ENCODE data around the gene RALY.

Gene RALY

DNA sequence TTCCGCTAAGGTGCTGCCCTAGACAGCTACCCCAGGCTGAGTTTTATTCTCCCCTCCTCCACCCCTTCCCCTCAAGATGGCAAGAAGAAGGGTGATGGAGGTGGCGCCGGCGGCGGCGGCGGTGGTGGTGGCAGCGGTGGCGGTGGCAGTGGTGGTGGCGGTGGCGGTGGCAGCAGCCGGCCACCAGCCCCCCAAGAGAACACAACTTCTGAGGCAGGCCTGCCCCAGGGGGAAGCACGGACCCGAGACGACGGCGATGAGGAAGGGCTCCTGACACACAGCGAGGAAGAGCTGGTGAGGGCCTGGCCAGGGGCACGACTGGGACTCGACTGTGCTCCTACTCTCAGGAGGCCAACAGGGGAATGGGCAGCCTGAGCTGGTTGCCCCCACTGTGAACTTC, 83.2 kb downstream of the RALY start:
- no peak for DNase-seq (ENCODE audit: low read depth, low spot score)

DNA sequence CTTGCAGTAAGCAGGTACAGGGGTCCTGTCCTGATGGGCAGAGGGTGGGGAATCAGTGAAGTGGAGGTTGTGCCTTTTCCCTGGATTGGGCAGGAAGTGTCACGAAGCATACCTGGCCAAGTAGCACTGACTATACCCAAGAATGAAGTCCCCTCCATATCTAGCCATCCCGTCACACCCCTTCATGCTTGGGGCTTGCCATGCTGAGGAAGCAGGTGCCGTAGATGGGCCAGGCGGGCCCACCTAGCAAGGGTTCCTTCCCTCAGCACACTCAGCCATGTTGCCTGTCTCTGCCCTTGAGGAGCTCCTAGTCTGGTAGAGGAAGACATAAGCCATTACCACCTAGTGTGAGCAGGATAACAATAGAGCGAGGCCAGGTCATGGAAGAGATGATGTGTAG, 84.8 kb downstream of the RALY start:
- no peak for DNase-seq (ENCODE audit: low read depth, low spot score)

DNA sequence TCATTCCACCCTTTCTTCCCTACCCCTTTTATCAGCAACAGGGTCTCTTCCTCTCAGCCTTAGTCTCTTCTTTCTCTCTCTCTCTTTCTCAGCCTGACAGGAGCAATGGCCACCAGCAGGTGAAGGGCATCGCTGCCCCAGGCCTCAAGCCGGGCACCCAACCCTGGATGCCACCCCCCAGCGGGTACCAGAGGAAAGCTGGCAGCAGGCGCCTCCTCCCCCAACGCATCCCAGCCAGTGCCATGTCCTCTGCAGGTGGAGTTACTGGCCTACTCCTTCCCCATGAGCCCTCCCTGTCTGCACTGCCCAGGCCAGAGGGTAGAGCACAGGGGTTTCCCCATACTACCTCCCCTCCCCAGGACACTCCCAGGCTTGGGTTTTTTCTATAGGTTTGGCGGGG, 86.1 kb downstream of the RALY start:
- no peak for DNase-seq (ENCODE audit: low read depth, low spot score)

DNA sequence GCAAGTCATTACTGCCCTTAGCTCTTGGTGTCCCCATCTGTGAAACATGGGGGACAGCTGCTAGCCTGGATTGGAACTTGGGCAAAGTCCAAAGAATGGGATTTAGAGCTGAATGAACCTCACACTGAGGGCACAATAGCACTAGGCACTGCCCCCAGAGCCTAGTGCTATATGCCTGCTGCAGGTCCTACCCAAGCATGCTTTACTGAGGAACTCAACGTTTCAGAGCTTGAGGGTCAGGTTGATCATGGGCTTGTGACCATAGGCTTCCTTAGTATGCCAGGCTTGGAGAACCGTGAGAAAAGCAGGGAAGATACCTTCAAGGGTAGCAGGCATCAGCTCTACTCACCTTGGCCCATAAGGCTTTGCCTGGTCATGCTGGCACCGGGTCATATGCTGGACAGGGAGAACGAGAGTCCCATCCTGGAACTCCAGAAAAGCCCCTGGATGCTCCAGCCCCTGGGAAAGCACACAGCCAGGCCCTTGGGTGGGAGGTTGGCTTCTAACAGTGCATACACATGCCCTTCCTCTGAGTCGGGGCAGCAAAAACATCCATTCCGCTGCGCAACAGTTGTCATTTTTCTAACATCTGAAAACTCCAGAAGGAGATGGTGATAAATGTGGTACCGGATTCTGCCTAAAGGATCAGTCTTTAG, 88.6 kb downstream of the RALY start:
- no peak for DNase-seq (ENCODE audit: low read depth, low spot score)

DNA sequence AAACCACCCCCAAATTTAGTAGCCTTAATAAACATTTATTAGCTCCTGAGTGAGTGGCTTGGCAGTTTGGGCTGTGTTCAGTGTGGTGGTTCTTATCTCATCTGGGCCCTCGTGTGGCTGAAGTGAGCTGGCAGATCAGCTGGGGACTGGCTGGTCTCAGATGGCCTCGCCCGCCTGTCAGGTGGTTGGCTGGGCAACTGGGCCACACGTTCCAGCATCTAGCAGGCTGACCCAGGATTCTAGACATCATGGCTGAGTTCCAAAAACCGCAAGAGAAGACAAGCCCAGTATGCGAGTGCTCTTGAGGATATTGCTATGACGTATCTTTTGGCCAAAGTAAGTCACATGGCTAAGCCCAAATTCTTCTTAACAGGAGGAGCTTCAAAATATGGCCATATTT, 89.4 kb downstream of the RALY start:
- DNase-seq (ENCODE audit: low read depth, low spot score) = peak; percentile 44

DNA sequence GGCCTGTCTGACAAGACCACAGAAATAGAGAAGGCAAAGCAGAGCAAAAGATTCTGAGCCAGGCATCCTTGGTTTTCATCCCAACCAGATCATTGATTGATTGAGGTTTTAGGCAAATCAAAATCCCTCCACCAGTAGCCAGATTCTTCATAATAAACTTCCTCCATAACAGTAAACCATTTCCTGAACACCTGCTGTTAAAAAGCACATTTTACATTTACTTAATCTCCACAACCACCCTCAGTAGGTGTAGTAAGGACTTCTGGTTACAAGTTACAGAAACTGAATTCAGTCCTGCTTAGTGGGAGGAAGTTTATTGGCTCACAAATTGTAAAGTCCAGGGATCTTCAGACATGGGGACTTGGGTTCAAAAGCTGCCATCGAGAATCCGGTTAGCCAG, 90.1 kb downstream of the RALY start:
- DNase-seq (ENCODE audit: low read depth, low spot score) = no peak

DNA sequence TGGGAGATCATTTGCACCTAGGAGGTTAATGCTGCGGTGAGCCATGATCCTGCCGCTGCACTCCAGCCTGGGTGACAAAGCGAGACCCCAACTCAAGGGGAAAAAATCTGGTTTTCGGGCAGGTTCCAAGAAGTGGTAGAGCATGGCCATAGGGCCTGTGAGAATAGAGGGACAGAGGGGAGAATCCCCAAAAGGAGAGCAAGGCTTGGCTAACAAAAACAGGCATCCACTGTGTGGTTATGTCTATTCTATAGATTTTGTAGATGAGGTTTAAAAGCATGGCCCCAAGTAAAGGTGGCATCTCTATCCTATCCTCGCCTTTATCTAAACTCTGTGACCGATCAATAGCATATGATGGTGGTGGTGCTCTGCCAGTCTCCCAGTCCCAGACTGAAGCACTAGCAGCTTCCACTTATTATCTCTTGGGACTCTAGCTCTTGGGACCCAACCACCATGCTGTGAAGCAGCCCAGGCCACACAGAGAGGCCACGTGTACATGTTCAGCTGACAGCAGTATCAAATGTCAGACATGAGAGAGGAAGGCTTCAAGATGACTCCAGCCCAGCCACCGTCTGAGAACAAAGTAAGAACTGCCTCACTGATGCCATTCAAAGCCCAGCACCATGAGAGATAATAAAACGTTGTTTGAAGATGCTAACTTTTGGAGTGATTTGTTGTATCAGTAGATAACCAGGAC, 90.7 kb downstream of the RALY start:
- DNase-seq (ENCODE audit: low read depth, low spot score) = no peak

DNA sequence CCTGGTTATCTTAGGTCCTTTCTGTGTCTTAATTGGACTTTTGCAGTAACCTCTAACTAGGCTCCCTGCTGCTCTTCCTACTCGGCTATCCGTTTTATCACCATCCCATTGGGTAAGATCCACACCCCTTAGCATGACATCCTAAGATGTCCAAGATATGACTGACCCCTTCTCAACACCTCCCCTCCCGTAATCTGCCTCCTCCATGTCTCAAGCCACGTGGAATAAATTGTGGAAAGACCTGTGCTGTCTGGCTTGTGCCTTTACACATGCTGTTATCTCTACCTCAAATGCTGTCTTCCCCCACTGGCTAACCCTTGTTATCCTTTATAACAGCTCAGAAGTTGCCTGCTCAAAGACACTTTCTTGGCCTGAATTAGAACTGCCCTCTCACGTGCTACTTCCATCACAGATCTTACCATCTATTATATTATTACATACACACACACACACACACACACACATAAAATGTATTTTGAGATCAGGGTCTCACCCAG, 91.9 kb downstream of the RALY start:
- DNase-seq (ENCODE audit: low read depth, low spot score) = no peak

DNA sequence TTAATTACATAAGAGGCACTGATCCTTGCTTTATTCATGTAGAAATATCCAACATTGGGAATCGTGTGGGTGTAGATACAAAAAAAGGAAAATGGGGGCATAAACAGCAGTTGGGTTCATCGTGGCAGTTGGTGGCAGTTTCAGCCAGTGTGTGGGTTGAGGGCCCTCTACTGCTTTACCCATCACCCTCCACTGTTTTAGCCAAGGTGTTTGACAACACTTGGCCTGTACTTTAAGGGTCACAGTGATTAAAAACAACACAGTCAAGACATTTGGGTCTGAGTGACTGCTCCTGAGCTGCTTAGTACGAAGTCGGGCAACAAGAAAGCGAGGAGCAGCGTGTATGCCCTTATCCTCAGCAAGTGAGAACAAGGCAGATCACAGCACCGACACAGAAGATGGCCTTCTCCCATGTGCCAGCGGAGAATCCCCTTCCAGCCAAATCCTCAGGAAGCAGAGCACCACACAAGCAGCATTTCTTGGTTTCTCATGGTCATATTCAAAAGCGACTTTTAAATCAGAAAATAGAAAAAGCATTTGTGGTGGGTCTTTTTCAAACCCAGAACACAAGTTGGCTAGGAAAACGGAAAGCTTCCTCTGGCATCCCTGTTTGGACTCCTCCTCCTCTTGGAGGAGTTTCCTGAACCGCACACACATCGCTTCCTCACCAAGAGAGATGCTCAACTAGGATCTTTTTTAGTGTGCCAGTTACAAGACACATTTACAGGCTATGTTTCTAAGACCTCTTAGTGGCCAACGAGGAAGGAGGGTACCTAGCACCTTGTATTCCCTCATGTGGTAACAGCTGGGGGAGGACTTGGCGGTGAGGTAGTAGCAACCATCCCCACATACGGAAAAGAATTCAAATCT, 94.8 kb downstream of the RALY start:
- DNase-seq (ENCODE audit: low read depth, low spot score) = no peak

DNA sequence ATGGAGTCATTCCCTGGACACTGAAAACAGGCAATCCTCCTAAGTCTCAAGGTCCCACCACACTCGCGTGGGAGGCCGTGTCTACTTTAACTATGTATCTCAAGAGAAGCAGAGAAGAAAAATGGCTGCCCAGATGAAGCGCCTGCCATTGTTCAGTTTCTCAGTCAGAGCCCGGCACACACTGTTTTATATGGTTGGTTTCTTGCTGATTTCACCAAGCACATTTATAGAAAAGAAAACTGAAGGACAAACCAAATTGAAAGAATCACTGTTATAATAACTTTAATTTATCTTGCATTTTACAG, 95.4 kb downstream of the RALY start:
- no peak for DNase-seq (ENCODE audit: low read depth, low spot score)

DNA sequence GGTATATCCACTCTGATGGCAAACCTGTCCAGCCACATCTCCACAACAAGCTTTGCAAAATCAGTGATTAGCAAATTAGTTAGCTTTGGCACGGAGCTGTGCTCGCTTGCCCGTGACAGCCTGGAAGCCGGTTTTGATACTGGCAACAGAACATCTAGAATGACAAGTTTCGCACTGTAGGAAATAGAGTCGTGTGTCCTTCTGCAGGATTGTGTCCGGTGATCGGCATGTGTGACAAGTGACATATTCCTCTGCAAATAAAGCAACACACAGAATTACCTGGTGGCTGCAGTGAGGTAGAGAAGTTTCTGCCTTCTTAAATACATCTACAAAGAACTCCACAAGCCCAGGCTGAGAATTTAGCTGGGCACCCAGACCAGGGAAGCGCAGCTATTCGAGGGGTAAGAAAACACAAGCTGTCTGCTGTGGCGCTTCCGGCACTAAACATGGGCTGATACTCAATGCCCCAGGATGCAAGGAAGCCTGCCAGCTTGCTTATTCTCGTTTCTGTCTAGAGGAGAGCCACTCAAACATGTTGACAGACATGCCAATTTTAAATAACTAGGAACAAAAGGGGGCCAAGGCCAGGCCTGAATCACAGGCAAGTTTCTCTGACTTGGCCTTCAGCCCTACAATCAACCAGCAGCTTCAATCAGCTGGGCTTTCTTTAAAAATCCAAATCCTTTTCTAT, 96.1 kb downstream of the RALY start:
- DNase-seq (ENCODE audit: low read depth, low spot score) = no peak

DNA sequence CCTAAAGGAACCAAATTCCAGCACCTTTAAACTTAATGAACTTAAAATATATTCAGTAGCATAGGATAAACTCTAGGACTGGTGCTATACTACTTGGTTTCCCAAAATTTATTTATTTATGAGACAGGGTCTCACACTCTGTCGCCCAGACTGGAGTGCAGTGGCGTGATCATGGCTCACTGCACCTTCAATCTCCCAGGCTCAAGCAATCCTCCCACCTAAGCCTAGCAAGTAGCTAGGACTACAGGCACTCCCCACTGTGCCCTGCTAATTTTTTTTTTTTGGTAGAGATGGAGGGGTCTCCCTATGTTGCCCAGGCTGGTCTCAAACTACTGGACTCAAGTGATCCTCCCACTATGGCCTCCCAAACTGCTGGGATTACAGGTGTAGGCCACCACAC, 96.9 kb downstream of the RALY start:
- no peak for DNase-seq (ENCODE audit: low read depth, low spot score)

DNA sequence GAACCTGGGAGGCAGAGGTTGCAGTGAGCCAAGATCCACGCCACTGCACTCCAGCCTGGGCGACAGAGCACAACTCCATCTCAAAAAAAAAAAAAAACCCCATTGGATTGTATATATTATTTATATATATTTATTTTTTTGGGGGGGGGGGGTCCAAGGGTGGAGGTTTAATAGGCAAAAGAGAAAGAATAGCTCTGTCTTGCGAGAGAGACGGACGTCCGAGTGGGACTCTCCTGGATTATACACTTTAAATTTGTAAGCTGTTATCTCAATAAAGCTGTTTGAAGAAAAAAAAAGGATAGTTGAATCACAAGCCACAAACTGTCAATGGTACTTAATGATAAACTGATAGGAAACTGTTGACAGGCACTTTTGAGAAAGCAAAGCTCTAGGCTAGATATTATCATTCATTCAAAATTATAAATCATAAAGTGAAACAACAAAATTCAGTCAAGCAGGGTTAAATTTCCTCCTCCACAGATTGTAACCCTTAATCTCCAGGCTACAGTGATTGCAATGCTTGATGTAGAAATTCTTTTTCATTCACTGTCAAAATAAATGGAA, 98.0 kb downstream of the RALY start:
- no peak for DNase-seq (ENCODE audit: low read depth, low spot score)

DNA sequence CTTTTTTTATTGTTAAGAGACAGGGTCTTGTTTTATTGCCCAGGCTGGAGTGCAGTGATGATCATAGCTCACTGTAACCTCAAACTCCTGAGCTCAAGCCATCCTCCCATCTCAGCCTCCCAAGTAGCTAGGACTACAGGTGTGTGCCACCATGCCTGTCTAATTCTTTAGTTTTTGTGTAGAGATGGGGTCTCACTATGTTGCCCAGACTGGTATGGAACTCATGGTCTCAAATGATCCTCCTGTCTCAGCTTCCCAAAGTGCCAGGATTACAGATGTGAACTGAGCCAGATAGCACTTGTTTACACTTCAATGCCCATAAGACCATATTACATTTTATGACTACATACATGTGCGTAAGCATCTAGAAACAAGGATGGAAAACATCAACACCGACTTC, 100.2 kb downstream of the RALY start:
- DNase-seq (ENCODE audit: low read depth, low spot score) = no peak

DNA sequence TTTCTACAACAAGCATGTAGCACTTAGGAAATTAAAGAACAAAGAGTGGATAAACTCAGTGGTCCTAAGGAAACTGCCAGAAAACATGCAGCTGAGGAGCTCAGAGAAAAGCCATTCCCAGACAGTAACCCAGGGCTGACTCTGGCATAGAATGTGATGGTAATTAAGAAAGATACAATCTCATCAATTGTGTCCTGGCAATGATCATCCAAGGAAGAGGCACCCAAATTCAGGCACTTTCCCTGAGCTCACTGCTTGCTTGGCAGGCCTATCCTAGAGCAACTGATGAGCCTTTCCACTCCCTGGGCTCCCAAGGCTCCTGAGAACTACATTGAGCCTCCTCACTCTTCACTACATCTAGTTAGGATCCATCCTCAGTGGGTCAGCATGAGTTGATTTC, 102.1 kb downstream of the RALY start:
- DNase-seq (ENCODE audit: low read depth, low spot score) = no peak

DNA sequence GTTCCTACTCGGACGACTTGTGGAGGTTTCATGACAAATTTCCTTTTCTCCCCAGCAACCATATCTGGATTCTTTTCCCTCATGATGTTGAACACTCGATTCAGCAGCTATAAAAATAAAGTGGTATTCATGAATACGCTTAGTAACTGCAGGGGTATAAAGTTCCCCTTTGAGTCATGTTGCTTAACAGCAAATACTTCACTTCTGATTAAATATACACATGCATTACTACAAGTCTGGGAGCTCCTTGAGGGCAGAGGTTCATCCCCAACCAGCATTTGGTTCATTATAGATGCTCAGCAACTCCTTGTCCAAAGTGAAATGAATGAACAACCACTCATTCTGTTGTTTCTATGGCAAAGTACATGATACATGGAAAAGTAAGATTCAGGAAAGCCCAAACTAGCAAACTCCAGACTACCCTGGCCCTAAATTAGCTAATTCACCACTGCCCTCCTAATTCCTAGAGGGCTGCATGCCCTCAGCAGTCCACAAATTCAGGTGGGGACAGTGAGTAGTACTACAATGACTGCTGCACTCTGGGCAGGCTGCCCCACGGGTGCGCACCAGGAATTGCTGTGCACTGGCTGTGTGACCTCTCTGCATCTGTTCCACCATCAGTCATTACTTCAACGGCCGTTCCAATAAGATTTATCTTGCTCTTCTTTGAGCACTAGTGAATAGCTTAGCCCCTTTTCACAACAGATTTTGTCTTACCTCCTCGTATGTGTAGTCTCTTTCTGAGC, 103.2 kb downstream of the RALY start:
- no peak for DNase-seq (ENCODE audit: low read depth, low spot score)

DNA sequence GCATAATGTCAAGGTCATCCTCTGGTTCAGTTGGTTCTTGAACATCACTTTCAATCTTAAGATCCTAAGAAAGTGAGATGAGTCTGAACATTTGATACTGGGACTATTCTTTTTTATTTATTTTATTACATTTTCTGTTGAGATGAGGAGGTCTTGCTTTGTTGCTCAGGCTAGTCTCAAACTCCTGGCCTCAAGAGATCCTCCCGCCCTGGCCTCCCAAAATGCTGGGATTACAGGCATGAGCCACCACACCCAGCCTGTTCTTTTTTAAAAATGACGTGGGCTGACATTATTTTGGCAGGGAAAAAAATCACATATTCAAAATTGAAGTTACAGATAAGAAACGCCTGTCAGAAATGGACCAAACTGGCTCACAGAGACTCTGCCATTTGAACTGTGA, 104.9 kb downstream of the RALY start:
- DNase-seq (ENCODE audit: low read depth, low spot score) = no peak

DNA sequence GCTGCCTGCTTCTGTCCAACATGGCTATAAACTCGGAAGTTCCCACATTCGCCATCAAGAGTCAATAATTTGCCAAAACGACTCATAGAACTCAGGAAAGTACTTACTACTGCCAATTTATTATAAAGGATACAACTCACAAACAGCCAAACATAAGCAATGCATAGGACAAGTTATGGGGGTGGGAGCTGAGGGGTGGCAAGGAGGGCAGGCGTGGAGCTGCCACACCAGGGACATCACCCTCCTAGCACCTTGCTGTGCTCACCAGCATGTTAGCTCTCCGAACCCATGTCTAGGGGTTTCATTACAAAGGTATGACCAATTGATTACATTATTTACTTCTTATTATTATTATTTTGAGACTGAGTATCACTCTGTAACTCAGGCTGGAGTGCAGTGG, 106.0 kb downstream of the RALY start:
- DNase-seq (ENCODE audit: low read depth, low spot score) = no peak

DNA sequence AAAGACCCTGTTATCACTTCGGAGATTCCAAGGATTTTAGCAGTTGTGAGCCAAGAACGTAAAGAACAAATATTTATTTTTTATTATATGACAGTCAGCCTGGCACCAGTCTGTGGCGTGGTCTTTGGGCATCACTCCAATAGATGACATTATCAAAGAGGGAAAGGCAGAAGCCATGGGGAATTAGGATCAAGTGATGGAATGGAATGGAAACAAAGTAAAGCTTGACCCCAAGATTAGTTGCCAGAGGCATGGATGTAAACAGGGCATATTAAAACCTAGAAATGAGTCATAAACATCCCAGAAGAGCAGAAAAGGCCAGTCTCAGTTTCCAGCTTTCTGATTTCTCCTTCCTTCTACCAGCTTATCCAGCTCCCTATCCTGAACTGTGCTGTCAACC, 106.9 kb downstream of the RALY start:
- no peak for DNase-seq (ENCODE audit: low read depth, low spot score)

DNA sequence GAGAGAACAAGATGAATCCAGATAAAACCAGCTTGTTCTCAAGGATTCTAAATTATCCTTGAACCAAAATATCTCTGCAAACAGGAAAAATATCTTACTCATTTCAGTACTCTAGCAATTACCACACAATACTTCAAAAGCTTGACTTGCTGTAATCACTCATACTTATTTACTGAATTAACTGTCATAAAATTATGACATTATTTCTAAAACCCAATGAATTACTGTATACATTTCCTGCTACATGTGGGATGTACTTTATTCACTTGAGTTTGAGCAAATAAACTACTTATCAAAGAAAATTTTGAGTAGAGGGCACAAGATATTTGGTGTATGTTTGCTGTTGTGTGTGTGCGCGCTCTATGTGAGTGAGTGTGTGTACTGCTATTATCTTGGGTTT, 108.6 kb downstream of the RALY start:
- DNase-seq (ENCODE audit: low read depth, low spot score) = no peak

DNA sequence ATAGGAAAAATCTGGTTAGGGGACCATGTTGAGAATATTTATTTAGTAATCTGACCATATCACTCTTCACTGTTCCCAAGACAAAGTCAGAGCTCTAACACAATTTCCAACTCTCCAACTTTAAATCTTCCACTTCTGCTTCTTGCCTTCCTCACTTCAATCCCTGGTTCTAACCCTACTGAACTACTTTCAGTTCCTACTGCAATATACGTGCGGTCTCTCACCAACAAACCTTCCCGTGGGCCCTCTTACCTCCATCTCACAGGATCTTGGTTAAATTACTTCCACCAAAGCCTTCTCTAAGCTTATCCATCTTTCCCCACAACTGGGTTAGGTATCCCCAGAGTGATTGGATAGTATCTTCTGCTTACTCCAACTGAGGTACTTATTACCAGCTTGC, 110.3 kb downstream of the RALY start:
- DNase-seq (ENCODE audit: low read depth, low spot score) = no peak
